ENCODE data around the gene SNPH. TPM values are rescaled to one million over a fixed set of nuclear protein-coding genes. Genes with fewer than 3 reads are reported as not detected.

The SNPH gene
- total RNA-seq, 1 experiment from 2014 or later, result 7.0 TPM

DNA sequence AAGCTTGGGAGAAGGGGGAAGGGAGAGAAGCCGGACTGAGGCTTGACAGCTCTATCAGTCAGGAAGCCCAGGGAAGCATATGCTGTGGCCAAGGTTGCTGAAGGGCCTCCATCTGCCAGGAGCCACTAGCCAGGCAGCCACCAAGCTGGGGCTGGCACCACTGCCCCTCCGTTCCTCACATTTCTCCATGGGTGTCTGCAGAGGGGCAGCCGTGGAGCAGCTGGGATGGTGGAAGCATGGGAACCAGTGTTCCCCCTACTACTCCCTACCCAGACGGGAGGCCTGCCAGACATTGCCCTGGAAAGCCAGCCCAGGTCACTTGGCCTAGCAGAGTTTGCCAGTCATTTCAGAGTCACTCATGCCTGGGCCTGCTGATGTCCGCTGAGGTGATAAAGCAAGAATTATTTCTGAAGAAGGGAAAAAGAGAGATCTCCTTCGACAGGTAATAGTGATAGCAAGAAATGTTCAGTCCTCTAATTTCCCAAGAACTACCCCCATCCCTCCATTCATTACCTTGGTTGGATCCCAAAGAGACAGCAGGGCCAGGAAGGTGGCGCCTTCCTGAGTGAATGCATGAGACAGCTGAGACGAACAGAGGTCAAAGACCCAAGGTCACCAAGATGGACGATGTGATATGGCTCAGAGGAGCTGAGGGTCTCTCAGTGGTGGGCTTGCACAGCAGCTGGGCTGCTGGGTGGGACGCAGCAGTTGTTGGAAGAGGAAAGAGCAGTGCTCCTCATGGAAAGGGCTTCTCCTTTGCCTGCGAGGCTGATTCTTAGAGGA is 21.9 kb downstream of the SNPH start:
- no peak for DNase-seq (ENCODE audit: low read depth)

DNA sequence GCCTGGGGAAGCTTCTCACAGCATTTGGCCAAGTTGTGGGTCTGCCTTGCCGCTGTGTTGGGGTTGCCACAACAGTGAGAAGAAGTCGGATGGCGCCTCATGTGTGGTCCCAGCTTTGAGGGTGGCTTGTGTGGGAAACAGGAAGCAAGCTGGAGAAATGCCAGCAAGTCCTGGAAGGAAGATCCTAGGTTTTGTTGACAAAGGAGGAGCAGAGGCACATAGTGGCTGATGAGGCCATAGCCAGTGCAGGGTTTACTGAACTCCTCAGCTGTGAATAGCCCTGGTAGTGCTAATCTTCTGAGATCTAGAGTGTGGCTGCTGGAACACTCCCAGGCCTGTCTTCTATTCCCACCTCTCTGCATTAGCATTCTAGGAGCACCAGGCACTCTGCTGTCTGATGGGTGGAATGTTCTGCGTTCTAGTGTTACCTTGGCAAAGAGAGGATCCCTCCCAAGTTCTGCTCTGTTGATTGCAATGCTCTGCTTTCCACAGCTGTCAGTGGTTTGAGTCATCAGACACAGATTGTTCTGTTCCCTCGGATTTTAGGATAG is 25.2 kb downstream of the SNPH start:
- DNase-seq (ENCODE audit: low read depth), result peak; percentile 49

DNA sequence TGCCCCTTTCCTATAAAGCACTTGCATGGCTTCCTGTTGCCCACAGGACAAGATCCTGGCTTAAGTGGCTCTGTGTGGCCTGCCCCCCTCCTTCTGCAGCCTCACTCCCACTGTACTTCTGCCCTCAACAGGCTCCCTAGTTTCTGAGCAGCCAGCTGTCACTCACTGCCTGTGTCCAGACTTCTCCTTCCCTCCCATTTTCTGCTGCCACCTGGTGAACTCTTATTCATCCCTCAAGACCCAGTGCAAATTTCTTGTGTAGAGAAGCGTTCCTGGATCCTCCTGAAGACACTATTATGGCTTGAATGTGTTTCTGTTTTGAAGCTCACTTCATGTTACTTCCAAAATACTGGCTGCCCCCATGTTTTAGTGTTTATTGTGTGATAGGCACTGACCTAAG is 26.5 kb downstream of the SNPH start:
- DNase-seq (ENCODE audit: low read depth), result no peak

DNA sequence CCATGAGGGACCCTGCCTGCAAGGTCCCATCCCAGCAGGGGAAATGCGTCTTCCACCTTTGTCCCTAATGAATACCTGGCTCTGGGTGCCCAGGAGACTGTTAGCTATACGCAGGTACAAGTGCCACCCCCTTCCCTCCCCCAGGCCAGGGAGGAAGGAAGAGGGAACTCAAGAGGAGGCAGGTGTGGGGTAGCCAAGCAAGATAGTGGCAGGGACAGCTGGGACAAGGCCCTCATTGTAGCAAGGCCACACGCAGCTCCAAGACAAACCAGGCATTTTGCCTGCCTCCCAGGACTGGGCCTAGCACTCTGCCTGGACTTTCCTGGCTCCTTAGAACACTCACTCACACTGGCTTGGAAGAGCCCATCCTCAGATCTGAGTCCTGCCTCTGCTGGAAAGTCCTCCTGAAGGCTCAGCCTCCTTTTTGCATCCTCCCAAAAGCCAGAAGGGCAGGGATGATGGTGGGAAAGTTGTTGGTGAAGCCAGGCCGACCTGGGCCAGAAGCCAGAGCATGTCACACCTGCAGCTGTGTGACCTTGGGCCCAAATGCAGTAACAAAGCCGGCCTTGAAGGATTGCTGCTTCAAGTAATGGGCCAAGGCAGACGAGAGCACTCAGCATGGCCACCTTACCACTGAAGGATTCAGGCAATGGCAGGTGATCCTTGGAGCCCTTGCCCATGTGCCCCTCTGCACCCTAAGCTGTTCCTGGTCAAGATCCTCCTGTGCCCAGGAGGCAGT is 27.7 kb downstream of the SNPH start:
- no peak for DNase-seq (ENCODE audit: low read depth)

DNA sequence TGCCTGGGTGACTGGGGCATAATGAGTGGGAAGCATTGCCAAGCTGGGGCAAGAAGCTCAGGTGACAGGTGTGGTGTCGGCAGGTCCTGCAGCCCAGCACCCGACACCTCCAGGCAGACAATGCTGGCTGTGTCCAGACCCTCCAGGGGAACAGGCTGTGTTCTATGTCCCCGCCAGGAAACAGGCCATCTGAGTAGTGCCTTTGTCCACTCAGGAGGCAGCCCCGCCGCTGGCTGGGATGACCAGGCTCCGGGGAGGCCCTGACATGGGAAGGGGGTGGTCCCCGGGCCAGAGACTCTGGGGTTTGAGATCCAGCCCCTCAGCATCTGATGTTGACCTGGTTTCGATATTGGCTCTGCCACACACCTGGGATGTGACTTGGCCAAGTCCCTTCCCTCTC is 28.4 kb downstream of the SNPH start:
- DNase-seq (ENCODE audit: low read depth), result no peak

DNA sequence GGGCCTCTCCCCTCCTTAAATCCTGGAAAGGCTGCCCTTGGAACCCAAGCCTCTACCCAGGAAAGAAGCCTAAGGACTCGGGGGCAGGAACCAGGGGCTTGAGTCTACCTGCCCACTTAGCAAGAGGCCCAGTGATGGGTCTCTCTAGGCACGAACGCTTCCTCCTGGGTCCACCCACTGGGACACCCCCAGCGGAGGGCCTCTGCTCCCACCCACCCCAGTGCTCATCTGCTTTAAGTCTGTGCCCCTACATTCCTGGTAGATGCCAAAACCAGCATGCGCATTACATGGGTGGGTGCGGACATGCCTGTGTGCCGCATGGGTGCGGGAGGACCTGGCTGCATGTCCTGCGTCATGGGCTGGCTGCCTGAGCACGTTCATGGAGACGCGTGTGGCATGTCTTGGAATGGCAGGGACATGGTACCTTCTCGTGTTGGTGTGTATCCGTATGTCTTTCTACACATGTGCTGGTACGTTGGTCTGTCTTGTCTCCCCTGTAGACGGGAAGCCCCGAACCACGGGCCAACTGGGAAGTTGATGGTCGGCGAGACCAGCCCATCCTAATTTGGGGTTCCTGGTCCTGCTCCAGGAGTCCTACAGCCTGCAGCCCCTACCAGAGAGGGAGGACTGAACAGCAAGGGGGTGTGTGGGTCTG is 29.3 kb downstream of the SNPH start:
- no peak for DNase-seq (ENCODE audit: low read depth)

DNA sequence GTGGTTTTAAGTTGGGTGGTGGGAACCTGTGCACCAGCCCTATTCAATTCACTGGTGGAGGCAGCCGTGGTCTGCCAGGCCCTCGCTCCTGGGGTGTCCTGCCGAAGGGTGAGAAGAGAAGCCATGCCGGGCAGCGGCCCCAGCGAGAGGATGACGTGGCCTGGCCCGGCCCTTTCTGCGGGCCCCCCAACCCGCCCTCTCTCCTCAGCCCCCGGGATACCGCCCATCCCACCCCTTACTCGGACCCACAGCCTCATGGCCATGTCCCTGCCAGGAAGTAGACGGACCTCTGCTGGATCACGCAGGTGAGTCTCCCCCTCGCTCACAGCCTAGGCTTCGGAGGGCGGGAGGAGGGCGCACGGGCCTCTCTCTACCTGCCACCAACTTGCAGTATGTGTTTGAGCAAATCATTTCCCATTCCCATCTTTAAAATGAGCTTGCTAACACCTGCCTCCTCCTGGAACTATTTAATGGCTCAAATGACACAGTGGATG is 30.1 kb downstream of the SNPH start:
- no peak for DNase-seq (ENCODE audit: low read depth)

DNA sequence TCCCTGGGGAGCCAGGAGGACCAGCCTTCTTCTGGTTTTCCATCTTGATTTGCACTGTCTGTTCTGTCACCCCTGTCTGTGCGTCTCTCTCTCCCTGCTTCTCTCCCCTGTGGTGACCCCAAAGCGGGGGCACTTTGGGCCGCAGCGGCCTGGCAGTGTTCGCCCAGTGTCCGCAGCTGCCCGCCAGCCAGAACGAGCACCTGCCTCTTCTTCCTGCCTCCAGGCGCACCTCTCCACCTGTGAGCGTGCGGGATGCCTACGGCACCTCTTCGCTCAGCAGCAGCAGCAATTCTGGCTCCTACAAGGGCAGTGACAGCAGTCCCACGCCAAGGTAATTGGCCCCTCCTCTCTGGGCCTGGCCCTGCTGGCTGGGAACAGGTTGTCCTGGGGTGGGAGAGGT is 30.8 kb downstream of the SNPH start:
- no peak for DNase-seq (ENCODE audit: low read depth)

DNA sequence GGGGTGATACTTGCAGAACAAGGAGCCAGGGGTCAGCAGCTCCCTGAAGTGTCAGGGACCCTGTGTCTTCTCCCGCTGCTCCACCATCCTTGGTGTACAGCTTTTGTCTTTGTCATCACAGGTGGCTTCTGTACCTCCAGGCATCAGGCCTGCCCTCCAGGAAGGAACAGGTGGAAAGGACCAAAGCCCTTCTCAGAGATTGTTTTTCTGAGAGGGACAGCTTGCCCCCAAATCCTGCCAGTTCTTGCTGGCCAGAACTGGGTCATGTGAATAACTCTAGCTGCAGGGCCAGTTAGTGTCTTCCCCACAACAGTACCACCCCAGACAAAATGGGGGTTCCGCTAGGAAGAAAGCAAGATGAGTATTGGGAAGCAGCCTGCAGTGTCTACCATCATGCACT is 31.4 kb downstream of the SNPH start:
- no peak for DNase-seq (ENCODE audit: low read depth)

DNA sequence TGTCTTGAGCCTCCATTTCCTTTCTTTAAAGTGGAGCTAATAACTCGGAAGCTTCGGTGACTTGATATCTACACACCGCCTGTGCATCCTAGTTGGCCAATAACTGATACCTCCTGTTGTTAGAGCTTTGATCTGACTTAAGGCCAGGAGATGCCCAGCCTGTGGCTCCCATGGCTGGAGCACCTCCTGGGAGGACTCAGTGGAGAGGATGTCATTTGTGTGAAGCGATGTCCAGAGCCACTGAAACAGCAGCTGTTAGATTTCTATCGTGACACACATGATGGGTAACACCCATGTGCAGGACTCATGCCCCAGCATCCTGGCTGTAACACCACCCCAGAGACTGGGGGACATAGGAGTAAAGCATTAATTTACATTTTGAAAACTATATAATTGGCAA is 32.1 kb downstream of the SNPH start:
- DNase-seq (ENCODE audit: low read depth), result no peak

DNA sequence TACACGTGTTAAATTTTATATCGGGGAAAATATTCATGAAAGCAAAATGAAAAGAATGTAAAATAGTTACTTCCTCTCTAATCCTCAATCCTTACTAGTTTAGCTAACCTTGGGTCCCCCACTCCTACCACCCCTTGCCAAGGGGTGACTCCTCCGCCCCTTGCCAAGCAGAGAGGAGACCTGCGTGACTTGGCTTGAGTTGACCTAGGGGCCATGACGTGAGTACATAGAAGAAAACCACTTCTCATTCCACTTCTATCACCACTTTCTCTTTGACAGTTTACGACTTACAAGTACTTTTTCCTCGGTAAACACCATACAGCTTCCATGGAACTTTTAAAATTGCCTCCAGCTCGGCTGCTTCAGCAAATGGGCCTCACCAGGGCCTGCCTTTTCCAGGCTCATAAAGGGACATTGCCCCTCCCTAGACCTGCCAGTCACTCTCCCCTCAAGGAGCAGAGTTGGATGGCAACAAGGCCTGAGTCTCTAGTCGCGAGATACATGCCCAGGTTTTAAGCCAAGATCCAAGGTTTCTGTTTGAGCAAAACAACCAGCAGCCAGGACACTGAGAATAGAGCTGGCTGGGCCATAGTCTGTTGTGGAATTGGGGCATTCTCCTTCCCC is 32.9 kb downstream of the SNPH start:
- DNase-seq (ENCODE audit: low read depth), result no peak

DNA sequence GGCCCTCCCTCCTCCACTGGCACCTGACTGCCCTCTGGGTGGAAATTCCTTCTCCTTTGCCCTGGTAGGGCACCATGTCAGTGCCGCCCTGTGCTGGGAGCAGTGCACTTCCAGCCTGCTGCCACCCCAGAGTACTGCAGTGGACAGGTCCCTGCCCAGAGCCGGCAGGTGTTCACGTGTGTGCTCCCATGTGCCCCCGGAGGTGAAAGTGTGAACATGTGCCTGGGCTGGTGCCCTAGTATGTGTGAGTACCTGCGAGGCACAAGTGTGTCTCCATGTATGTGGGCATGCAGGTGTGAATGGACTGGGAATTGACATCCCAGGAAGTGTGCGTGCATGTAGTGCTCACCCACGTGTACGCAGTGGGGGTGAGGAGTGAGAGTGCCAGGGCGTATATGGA is 33.4 kb downstream of the SNPH start:
- DNase-seq (ENCODE audit: low read depth), result no peak

DNA sequence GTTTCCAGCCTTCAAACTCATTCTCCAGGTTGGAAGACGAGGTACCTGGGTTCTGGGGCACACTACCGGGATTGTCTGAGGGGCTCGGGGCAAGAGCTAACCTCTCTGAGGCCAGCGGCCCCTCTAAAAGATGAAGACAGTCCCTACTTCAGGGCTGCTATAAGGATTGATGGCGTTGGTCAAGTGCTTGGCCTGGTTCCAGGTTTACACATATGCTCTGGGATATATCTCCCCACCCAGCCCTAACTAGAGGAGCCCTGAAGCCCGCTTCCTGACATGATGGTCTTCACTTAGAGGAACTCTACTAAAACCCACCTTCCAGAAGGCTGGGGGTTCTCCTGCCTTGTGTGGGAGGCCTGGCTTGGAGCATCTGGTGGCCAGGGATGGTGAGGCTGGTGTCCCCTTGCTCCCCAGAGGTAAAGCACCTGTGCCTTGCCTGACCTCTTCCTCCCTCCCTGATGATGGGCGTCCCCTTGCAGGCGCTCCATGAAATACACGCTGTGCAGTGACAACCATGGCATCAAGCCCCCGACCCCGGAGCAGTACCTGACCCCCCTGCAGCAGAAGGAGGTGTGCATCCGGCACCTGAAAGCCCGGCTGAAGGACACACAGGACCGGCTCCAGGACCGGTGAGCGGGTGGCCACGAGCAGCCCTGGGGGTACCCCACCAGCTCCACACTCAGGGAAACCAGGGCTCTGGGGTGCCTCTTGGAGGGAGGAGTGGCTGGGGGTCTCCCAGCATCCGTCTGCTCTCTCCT is 34.2 kb downstream of the SNPH start:
- no peak for DNase-seq (ENCODE audit: low read depth)

DNA sequence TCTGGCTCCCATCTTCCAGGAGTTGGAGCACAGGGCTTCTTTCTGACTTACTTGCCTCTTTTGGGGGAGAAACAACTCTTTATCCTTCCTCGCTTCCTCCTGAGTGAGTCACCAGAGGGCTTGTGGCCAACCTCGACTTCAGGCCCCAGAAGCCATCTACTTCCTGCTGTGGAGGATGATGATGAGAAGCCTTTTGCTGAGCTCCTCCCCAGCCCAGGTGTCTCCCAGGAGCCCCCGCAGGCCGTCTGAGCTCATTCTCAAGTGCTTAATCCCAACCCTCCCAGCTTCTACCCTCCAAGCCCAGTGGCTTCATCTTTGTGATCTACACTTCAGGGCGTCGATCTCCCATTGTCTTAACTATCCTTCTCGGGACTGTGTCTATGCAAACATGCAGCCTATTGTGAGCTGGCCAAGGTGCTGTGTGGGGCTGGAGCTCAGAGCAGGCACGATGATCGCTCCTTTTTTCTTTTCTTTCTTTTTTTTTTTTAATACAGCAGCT is 35.0 kb downstream of the SNPH start:
- DNase-seq (ENCODE audit: low read depth), result peak; percentile 83

DNA sequence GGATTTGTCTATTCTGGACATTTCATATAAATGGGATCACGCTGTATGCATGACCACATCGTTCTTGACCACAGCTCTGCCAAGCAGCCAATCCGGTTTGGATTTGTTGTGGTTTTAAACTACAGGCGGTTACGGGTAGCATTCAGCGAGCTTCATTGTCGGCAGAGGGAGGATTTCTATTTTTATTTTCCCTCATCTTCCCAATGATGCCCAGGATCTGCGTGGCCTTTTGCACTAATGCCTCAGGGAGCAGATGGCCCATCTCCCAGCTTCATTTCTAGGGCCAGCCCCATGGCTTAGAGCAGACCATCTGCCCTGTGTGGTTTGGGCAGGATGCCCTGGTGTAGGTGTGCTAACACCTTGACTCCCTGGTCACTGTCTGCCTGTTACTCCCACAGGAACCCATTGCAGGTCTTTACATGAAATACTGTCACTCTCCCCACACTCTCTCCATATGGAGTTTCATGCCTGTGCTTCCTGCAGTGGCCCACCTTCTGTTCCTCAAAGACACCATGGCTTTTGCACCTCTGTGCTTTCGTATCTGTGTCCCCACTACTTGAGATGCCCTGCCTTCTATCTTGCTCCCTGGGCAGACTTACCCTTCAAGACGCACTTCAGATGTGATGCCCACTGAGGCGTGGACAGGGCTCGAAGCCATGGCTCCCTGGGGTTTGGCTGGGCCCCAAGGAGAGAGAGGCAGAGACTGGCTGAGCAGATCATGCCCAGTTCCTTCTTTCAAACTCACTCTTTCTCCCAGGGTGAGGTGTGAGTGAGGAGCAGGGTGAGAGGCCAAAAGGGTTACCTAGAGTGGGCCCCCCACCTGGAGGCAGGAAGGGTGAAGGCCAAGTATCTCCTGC is 36.8 kb downstream of the SNPH start:
- DNase-seq (ENCODE audit: low read depth), result peak; percentile 96

DNA sequence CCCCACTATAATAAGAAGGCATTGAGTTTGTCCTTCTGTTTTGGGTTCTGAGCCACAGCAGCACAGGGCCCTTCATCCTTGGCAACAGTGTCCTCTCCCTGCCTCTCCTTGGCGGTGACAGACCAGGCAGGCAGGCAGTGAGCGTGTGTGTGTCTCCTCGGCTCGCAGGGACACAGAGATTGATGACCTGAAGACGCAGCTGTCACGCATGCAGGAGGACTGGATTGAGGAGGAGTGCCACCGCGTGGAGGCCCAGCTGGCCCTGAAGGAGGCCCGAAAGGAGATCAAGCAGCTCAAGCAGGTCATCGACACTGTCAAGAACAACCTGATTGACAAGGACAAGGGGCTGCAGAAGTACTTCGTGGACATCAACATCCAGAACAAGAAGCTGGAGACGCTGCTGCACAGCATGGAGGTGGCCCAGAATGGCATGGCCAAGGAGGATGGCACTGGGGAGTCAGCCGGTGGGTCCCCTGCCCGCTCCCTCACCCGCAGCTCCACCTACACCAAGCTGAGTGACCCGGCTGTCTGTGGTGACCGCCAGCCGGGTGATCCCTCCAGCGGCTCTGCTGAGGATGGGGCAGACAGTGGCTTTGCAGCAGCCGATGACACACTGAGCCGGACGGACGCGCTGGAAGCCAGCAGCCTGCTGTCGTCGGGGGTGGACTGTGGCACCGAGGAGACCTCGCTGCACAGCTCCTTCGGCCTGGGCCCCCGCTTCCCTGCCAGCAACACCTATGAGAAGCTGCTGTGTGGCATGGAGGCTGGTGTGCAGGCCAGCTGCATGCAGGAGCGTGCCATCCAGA is 38.8 kb downstream of the SNPH start:
- no peak for DNase-seq (ENCODE audit: low read depth)

DNA sequence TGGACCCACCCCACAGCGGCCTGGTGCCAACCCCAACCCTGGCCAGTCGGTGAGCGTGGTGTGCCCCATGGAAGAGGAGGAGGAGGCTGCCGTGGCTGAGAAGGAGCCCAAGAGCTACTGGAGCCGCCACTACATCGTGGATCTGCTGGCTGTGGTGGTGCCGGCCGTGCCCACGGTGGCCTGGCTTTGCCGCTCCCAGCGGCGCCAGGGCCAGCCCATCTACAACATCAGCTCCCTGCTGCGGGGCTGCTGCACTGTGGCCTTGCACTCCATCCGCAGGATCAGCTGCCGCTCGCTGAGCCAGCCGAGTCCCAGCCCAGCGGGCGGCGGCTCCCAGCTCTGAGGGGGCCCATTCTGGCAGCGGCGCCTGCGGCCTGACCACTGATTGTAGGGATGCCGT is 39.6 kb downstream of the SNPH start:
- DNase-seq (ENCODE audit: low read depth), result no peak

DNA sequence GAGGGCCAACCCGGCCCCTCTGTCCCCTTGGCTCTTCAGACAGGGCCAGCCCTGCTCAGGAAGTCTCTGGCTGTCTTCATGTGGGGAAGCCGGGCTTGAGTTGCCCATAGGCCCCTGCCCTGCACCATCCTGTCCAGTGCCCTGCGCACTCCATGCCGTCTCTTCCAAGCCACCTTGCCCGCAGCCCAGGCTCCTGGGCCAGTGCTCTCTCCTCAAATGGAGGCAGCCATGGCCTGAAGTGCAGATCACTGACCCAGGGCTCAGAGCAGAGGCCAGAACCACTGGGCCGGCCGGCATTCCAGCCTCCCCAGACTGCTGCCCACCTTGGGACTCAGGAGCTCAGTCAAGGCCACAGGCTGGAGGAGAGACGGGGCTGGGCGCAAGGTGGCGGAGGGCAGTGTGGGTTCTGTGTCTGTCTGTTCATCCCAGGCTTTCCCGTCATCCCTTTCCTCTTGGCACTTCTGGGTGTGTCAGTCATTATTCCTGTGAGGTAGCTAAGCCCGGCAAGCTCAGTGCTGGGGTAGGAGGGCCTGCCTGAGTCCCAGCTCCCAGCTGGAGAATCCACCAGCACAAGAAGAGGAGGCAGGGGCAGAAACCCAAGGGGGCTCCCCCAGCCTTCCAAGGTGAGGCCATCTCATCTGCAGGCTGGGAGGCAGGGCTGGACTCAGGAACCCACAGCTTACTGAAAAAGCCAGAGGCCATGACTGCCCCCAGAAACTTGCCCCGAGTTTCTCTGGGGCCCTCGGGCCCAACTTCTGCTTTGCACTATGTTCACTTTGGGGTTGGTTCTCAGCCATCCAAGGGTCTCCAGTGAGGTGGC is 40.4 kb downstream of the SNPH start:
- DNase-seq (ENCODE audit: low read depth), result no peak

Data from RPMI7951 (cell line).